Lung (tissue), 12 donors: ENCODE measurements around the gene RAB3GAP2. TPM values are rescaled to one million over a fixed set of nuclear protein-coding genes. Genes with fewer than 3 reads are reported as not detected.
"Not testable (repeated sequence)": the region's sequence is repeated elsewhere in the genome, so short reads cannot be mapped to it uniquely, and the experiment has no call there.

ENCODE experiments used
- ATAC-seq: fragments of 200-7000 bp; cut with Tn5 transposase; one replicate; pipeline ENCODE4 v1.9.1; 2020; ENCODE audit warnings: moderate number of reproducible peaks; ENCODE audit not compliant: insufficient read depth, low FRiP score
- DNase-seq, 3 donors: peaks; one replicate each; pipeline ENCODE4 v3.0.0-alpha.2; 2013 to 2017
- H3K27ac ChIP-seq, 2 donors: one replicate each; pipeline ENCODE4 v1.5.1; 2013; ENCODE audit warnings: mild to moderate bottlenecking in 2 of 2, moderate library complexity in 2 of 2, control low read depth in 1 of 2, inconsistent platforms in 1 of 2, low read depth in 1 of 2, low read length in 1 of 2
- H3K27me3 ChIP-seq, 3 donors: one replicate each; pipeline ENCODE4 v1.5.1; 2013; ENCODE audit warnings: low read length in 2 of 3; ENCODE audit not compliant: control insufficient read depth in 3 of 3, insufficient read depth in 3 of 3
- H3K36me3 ChIP-seq, 4 donors: one replicate each; pipeline ENCODE4 v1.5.1; 2013; ENCODE audit warnings: low read length in 4 of 4, mild to moderate bottlenecking in 1 of 4, moderate library complexity in 1 of 4; ENCODE audit not compliant: control insufficient read depth in 4 of 4, insufficient read depth in 4 of 4
- H3K4me1 ChIP-seq, 5 donors: one replicate each; pipeline ENCODE4 v1.5.1; 2013; ENCODE audit warnings: low read length in 5 of 5, mild to moderate bottlenecking in 2 of 5, moderate library complexity in 1 of 5; ENCODE audit not compliant: control insufficient read depth in 5 of 5, insufficient read depth in 5 of 5
- H3K4me3 ChIP-seq: one replicate; pipeline ENCODE4 v1.5.1; 2013; ENCODE audit warnings: mild to moderate bottlenecking, control low read depth, moderate library complexity
- H3K9ac ChIP-seq, 2 donors: one replicate each; pipeline ENCODE4 v1.5.1; 2013; ENCODE audit warnings: low read length in 2 of 2, control low read depth in 1 of 2; ENCODE audit not compliant: insufficient read depth in 1 of 2
- H3K9me3 ChIP-seq, 4 donors: one replicate each; pipeline ENCODE4 v1.5.1; 2013; ENCODE audit warnings: low read length in 3 of 4, mild to moderate bottlenecking in 1 of 4, moderate library complexity in 1 of 4; ENCODE audit not compliant: control insufficient read depth in 4 of 4, insufficient read depth in 3 of 4
- CTCF ChIP-seq: IDR thresholded peaks from 2 replicates; pipeline ENCODE4 v1.5.1; 2012; ENCODE audit warnings: mild to moderate bottlenecking; ENCODE audit errors: control extremely low read depth, extremely low read depth
- WGBS, 2 donors: extraction: QIAGEN DNeasy Blood & Tissue Kit; methylation state at CpG; one replicate each; pipeline ENCODE4 v1.1.7; 2013; 5-methylcytosine and 5-hydroxymethylcytosine counted together
- polyA plus RNA-seq, 2 donors: library from polyadenylated mRNA; stranded (reverse); fragments of 200-250 nt; gene quantifications; one replicate each; pipeline ENCODE4 v1.2.1, GENCODE V29; 2013
- total RNA-seq, 2 donors: library from RNA; depleted of rRNA in 1 of 2; stranded (reverse); fragments of >200 nt in 1 of 2; gene quantifications; one replicate each; pipeline ENCODE4 v1.2.1, GENCODE V29; 2014 to 2021
- donor health status: control.
- donor health status: control.
- donor health status: Bipolar disorder and iron deficiency.
- donor health status: healthy.
- donor health status: DM: yes; HTN: yes; CAD: no.

Gene RAB3GAP2
- total and polyA plus RNA-seq, 4 donors: 7.5 to 37.5 (median 23.2) TPM

DNA sequence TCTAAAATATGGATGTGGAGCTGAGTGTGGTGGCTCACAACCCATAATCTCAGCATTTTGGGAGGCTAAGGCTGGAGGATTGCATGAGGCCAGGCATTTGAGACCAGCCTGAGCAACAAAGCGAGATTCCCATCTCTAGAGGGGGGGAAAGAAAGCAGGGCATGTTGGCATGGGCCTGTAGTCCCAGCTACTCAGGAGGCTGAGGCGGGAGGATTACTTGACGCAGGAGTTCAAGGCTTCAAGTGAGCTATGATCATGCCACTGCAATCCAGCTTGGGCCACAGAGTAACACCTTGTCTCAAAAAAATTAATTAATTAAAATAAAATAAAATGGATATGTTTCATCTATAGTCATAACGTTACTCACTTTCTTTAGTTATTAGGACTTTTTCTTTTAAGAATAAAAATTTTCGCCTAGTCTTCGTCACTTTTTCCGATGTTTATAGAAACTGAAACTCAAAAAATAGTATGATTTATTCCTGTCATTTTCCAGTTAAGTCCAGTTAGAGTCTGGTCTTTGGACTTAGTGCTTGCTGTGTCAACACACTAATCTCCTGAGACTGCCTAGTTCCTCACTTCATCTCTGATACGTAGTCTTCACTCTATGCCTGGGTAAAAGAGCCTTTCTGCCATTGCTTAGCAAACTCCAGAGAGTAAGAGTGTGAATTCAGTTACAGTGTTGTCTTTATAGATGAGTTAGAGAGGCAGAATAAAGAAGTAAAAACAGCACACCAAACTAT, 150.3 kb downstream of the RAB3GAP2 start:
- DNase-seq (peak in 1 of 3 donors; percentile 10), ATAC-seq (no peak)
- Histone ChIP-seq H3K4me3 (no peak overlapping the region), H3K4me1 (peaks cover 0 to 2% (median 0%) of the 10 kb centered on the region in 5 donors), H3K9ac (no peak overlapping the region), H3K9me3 (no peaks in the 10 kb centered on the region), H3K36me3 (peaks cover 0 to 8% (median 3%) of the 10 kb centered on the region in 4 donors), H3K27me3 (no peaks in the 10 kb centered on the region), H3K27ac (no peak overlapping the region)
- 92 to 94% methylated on average over 8 of the region's 8 CpGs for WGBS, 2 donors
- TF ChIP-seq CTCF: no peak

- no peak overlapping the region for H3K27ac ChIP-seq
- H3K4me3 ChIP-seq: no peak overlapping the region
- no peak for TF ChIP-seq CTCF
- ATAC-seq (no peak), DNase-seq (no peak)
- no peaks in the 10 kb centered on the region for H3K9me3 ChIP-seq
- no peaks in the 10 kb centered on the region for H3K27me3 ChIP-seq
- no peak overlapping the region for H3K9ac ChIP-seq
- no peaks in the 10 kb centered on the region for H3K4me1 ChIP-seq
- peaks cover 0 to 18% (median 10%) of the 10 kb centered on the region in 4 donors for H3K36me3 ChIP-seq
- 85 to 91% methylated on average over 6 of the region's 6 CpGs for WGBS, 2 donors
These were observed 153.2 kb downstream of the RAB3GAP2 start for GRCh38 chr1:220119043-220119512.

- DNase-seq: no peak
- Histone ChIP-seq H3K27me3 (no peaks in the 10 kb centered on the region), H3K36me3 (peaks cover 0 to 37% (median 27%) of the 10 kb centered on the region in 4 donors), H3K9ac (no peak overlapping the region), H3K4me1 (no peaks in the 10 kb centered on the region), H3K27ac (no peak overlapping the region), H3K4me3 (no peak overlapping the region), H3K9me3 (no peaks in the 10 kb centered on the region)
- WGBS, 2 donors: 63 to 70% methylated on average over 5 of the region's 5 CpGs
- ATAC-seq: no peak
- peak; percentile 1 for TF ChIP-seq CTCF
These were observed 159.0 kb downstream of the RAB3GAP2 start for GRCh38 chr1:220113136-220113695.

DNA sequence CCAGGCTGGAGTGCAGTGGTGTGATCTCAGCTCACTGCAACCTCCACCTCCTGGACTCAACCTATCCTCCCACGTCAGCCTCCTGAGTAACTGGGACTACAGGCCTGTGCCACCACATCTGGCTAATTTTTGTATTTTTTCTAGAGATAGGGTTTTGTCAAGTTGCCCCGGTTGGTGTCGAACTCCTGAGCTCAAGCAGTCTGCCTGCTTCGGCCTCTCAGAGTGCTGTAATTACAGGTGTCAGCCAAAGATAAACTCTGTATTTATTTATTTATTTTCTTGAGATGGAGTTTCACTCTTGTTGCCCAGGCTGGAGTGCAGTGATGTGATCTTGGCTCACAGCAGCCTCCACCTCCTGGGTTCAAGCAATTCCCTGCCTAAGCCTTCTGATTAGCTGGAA, 159.7 kb downstream of the RAB3GAP2 start:
- not testable (repeated sequence) for H3K9ac ChIP-seq, ATAC-seq, H3K9me3 ChIP-seq, H3K4me1 ChIP-seq, H3K4me3 ChIP-seq, H3K27me3 ChIP-seq, DNase-seq, H3K27ac ChIP-seq
- H3K36me3 ChIP-seq: peaks cover 0 to 37% (median 29%) of the 10 kb centered on the region in 4 donors
- WGBS, 2 donors: 95 to 97% methylated on average over 4 of the region's 4 CpGs

- H3K9ac ChIP-seq, H3K27ac ChIP-seq, H3K9me3 ChIP-seq, DNase-seq, H3K4me1 ChIP-seq, ATAC-seq, H3K4me3 ChIP-seq, H3K27me3 ChIP-seq: not testable (repeated sequence)
- WGBS, 2 donors: 93 to 96% methylated on average over 6 of the region's 6 CpGs
- H3K36me3 ChIP-seq: peaks cover 9 to 42% (median 31%) of the 10 kb centered on the region in 4 donors
These were observed 161.8 kb downstream of the RAB3GAP2 start for GRCh38 chr1:220110473-220110872.
